ENCODE measurements around the gene CBX1.
"Not testable (repeated sequence)": the region's sequence is repeated elsewhere in the genome, so short reads cannot be mapped to it uniquely, and the experiment has no call there.

CBX1 gene

DNA sequence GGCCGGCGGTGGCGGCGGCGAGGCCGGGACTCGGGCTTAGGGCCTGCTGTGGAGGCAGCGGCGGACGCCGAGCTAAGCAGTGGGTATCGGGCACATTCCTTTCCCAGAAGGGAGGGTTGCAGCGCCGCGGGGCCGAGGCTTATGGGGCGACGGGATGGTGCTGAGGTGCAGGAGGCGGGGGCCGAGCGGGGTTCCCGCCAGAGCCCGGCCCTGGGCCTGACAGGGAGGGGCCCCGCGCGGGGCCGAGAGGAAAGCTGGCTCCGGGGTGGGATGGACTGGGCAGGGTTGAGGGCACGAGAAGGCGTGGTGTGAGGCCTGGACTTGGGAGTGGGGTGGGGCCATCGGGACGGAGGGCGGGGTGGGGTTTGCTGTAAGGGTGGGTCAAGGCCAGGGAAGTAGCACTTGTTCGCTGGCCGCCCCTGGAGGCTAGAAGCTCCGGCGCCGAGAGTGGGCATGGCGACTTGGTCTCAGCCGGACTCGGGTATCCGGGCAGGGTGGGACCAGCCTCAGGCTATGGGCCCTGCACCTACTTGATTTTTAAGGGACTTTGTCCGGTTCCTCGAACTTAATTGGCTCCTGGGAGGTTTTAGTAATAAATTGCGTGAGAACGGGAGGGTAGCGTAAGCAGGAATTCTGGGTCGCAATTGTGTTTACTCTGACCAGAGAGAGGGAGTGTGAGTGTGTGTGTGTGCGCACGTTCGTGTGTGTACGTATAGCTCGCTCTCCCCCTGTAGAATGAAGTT, 52.7 kb downstream of the CBX1 start:
- DNase-seq, result peak in 1 of 2 donors; percentile 55

DNA sequence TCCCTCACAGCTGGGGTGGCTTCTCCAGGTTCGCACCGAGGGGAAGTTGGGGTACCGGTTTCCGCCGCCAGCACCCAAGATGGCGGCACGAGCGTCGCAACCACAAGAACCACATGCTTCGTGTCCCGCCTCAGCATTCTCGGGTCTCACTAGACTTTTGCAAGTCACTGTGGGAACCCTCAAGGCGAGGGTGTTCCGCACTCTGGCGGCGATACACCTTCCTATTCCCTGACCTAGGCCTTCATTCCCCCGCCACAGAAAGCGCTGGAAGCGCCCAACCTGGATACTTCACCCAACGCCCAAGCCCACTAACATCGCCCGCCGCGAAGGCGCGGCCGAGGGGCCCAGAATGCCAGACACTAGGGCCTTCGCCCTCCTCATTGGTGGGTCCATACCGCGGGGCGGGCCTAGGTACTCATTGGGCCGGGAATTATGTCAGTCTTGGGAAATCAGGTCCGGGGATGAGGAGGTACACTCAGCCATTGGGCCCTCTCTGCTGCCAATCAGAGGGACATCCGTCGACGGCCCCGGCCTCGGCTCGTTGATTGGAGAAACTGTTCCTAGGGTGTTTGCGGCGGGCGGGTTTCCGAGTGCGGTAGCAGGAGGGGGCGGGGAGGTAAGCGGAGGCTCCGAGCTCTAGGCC, 53.4 kb downstream of the CBX1 start, which contains the start of gene NFE2L1:
TSS of gene NFE2L1 (plus strand) at position 619 of the 643 bp plus-strand sequence. CDS start 2,760 bp downstream, outside the sequence.
- DNase-seq, result peak; percentile 93 to 94

DNA sequence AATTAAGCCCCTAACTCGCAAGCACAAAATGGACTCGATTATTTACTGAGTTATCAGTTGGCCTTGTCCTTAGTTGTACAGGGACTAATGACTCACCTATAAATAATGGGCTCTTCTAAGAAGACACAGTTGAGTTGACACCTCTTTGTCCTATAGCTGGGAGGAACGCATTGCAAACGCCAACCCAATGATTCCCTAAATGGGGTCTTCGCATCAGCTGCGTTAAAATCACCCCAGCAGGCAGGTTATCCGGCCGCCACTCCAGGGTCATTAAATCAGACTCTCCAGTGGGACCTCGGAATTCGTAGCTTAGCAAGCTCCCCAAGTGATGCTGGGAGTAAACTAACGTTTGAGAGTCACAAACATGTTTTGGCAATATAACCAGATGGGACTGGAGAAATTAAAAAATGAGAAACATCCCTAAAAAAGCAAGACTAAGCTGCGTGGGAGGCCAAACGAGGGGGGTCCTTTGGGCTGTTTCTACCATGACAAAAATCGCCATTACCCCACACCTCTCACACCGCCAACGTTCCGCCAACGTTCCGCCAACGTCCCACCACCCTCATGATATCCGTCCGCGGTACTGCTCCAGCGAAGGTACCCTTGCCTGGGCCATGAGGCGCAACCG, 54.1 kb downstream of the CBX1 start:
- DNase-seq, result no peak

DNA sequence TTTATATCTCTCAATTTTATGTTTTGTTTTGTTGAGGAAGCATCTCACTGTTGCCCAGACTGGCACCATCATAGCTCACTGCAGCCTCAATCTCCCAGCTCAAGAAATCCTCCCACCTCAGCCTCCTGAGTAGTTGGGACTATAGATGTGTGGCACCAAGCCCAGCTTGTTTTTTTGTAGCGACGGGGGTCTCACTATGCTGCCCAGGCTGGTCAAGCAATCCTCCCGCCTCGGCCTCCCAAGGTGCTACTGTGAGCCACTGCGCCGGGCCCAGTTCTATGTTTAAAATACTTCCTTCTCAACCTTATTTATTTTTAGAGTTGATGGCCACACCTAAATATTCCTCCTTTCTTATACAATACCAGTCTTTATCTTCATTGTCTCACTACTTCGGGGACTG, 55.0 kb downstream of the CBX1 start:
- DNase-seq, result no peak

DNA sequence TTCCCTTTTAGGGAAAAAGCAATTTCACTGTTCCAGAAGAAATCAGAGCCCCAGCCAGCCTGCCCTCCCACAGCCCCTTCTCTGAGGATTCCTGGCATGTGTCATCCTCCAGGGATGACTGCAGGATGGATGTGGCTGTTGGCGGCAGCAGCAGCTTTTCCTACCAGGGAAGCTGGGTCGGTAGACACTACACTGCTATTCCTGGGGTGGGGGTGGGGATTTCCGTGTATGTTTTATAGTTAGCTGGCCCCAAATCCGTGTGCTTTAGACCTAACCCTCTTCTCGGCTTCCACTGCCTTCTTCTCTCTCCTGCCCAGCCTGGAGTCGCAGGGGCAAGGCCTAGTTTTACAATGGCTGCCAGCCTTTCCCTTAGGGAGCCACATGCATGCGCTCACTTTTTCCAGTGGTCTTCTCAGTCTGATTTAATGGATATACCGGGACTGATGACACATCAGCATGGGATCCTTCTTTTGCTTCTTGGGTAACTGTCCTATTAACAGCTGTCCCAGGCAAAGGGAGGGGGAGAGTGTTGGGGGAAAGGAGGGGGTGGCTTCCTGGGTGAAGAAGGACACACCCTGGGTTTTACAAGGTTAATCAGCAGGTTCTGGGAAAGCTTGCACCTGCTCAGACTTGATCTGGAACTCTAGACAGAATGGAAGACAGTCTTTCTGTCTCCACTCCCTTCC, 55.8 kb downstream of the CBX1 start:
- DNase-seq, result no peak

DNA sequence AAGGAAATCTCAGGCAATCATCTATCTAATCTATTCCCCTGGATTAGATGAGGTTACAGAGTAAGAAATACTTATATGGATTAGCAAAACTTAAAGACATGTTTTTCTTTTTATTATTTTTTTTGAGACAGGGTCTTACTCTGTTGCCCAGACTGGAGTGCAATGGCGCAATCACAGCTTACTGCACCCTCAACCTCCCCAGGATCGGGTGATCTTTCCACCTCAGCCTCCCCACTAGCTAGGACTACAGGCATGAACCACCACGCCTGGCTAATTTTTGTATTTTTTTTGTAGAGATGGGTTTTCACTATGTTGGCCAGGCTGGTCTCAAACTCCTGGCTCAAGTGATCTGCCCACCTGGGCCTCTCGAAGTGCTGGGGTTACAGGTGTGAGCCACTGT, 56.4 kb downstream of the CBX1 start:
- no peak for DNase-seq

DNA sequence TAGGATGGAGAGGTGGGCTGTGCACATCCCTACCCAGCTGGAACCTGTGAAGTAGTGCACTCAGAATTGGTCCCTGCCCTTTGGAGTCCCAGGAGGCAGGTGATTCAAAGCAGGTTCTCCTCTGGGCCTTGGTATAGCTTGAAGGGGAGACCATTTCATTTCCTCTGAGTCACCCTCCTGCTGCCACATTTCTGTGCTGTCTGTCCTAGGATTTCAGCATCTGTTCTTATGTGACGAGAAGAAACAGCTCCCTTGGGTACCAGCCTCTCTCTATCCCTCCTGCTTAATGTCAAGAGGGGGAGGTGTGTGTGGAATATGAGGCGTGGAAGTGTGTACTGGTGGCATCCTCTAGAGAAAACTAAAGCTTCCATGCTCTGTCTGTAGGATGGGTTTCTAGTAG, 58.1 kb downstream of the CBX1 start:
- DNase-seq, result no peak

DNA sequence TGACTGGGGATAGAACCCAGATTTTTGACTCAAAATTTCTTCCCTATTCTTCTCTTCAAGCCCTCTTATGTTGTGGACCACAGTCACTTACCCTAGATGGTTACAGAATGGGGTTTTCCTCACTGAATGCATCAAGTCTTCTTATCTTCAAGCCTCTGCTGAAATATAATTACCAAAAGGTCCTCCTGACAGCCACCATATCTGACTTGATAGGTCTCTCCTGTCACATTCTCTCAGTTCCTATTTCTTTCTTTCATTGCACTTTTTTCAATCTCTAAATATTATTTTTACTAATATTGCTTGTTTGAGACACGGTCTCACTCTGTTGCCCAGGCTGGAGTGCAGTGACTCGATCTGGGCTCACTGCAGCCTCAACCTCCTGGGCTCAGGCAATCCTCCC, 62.6 kb downstream of the CBX1 start:
- no peak for DNase-seq

DNA sequence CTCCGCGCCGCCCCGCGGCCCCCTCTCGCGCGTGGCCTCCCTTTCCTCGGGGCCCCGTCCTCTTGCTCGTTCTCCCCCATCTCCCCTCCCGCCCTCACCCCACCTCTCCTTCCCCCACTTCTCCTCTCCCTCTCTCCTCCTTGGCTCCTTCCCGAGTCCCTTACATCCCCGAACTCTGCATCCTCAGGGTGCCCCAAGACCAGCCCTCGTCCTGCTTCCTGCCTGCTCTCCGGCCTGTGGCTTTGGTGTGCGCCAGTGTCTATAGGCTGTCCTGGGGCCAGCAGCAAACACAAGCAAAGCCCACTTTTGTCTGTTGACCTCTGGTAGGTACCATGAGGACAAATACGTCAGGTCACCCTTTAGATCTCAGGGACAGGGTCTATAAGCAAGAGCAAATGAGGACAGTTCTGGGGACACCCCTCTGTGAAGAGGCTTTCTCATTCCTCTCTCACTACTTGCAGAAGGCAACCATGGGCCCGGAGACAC, 63.4 kb downstream of the CBX1 start:
- DNase-seq, result no peak

DNA sequence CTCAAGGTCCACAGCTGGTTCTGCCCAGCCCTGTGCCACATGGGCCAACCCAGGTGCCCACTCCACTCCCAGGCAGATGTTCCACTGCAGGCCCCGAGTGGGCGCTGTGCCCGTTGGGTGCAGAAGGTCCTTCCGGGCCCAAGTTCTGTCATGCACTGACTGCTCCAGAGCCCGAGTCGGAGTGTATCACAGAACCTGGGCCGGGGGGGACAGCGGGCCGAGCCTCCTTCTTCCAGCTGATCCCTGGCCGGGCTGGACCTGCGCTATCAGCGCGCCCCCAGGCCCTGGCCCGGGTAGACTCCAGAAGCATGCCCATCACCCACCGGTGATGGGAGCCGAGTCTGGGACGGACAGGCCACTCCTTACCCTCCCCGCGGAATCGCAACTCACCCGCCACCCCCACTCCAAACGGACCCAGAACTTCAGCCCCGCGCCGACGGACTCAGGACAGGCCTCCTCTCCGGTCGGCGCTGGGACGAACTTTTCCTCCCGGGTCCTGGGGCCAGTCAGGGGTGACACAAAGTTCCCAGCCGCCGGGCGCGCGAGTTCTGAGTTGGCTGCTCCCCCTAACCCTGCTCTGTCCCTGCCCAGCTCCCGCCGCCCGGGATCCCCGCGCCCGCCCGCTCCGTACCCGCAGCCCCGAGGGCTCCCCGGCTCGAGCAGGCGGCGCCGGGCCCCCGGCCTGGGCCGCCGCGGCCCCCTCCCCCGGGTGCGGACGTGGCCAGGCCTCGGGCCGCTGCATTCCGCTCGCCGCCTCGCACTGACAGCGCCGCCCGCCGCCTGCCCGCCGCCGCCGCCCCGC, 64.0 kb downstream of the CBX1 start, which contains the start of gene COPZ2:
TSS of gene COPZ2 (minus strand) at position 762 of the 802 bp plus-strand sequence. CDS start at position 742, 20 bp downstream.
- peak; percentile 46 to 56 for DNase-seq

DNA sequence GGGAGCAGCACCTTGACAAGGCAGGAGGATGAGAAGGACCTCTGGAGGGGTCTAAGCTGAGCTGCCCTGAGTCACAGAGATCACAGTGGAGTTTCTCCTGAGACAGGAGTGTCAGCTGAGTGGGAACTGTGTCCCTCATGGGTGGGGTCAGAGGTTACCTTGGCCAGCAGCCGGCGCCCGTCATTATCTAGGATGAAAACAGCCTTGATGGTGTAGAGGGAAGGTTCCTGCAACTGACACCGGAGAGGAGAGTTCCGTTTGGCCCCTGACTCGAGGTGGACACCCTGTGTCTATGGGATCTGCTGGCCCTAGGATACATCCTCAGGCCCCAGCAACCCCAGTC, 64.6 kb downstream of the CBX1 start:
- DNase-seq, result no peak

DNA sequence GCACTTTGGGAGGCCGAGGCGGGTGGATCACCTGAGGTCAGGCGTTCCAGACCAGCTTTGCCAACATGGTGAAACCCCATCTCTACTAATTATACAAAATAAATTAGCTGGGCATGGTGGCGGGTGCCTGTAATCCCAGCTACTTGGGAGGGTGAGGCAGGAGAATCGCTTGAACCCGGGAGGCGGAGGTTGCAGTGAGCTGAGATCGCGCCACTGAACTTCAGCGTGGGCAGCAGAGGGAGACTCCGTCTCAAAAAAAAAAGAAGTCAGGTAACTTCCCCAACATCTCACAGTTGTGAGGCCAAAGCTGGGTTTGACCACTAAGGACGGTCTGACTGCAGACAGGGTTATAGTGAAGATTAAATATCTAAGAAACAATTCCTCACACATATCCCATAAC, 66.5 kb downstream of the CBX1 start:
- not testable (repeated sequence) for DNase-seq

DNA sequence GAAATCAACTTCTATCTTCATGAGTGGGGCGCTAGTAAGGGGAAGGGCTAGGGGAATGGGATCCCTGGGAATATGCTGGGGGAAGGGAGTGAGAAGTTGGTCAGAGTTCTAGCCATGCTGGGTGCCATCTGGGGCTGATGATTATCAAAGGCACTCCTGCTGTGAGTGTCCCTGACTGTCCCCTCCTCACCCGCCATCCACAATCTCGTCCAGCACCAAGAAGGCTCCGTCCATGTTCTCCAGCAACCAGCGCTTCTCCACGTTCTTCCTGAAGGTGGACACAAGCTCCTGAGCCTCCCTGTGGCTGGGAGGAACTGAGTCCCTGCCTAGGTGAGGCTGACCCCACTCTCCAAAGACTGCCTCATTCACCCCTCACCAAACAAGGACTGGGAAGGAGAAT, 69.3 kb downstream of the CBX1 start:
- DNase-seq, result no peak

DNA sequence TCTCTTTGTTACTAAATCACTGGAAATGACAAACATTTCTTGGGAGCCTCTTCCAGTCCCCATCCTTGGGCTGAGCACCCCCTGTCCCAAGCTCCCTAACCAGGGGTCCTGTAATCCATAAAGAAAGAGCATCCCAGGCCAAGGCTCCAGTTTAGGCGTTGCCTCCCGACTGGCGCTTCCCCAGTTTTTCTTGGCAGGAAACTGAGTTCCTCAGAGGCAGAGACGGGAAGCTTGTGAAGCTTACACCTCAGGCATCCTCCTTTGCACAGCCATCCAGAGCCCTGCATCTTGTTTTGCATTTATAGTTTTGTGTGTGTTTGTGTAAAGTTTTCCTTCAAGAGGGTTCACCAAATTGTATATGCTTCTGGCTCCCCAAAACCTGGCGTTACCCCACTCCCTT, 70.7 kb downstream of the CBX1 start:
- DNase-seq, result no peak

DNA sequence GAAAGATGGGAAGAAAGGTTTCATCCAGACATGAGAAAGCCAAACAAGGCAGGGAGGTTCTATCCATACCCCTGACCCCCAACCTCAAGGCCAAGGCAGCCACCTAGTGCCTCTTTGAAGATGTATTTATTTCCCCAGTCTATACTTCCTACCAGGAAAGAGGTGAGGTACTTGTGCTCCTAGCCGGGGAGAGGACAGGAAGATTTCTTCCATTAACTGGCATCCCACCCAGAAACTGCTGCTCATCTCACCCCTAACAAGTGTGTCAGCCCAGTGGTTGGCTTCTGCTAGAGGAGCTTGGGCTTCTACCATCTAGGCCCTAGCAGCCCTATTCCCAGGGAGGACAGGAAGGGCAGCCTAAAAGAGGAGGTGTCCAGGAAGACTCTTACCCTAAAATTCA, 72.5 kb downstream of the CBX1 start:
- no peak for DNase-seq

DNA sequence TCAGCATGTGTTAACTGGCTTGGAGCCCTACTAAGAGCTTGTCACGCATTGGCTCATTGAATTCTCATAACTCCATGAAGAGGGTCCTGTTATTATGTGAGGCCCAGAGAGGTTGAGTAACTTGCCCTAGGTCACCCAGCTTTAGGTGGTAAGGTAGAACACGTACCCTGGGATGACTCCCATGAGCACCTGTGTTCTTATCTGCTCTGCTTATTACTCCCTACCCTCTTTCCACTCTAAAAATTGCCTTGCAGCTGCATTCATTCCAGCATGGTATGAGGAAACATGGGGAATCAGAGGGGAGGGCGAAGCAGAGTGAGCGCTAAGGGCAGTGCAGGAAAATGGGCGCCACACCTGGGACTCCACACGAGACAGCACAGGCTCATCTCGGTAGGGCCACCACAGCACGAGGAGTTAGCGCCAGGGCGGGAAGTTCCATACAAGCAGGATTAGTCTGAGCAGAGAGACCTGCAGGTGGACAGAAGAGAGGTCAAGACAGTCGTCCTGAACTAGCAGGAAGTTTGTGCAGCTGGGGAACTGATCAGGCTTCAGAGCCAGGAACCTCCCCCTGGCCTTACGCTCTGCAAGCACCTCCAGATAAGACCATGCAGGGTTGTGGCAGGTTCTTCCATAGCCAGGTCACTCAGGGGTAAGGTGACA, 73.8 kb downstream of the CBX1 start:
- no peak for DNase-seq

DNA sequence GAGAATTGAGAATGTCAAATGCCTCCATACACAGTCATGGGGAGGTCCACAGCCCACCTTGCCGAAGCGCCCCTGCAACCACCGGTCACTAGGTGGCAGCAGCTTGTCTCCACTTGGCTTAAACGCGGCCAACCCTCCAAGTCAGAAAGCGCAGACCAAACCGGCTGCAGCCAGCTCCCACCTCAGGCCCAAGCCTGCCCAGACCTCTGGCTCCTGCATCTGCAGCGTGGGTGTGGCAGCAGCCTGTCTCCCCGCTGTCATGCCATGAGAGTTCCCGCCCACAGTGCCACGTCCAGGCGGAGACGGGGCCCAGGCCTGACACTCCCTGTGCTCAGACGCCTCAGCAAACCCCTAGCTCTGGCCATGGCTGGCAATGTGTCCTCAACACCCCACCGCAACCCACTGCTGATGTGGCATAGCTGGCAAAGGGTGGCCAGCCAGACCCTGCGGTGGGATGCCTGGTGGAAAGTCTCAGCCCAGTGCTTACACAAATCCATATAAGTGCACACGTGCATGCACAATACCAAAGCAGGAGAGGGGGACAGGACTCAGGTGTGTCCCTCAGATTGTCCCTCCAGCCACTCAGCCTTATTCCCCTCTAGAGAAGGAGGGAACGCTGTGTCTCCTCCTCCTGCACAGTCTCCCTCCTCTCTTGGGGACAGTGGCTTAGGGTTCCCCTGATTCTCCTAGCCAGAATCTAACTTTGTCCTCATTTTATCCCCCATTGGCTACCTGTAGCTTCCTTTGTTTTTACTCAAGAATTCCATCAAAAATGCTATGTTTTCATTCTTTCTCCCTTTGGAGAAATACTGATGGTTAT, 74.6 kb downstream of the CBX1 start:
- peak; percentile 66 to 71 for DNase-seq

DNA sequence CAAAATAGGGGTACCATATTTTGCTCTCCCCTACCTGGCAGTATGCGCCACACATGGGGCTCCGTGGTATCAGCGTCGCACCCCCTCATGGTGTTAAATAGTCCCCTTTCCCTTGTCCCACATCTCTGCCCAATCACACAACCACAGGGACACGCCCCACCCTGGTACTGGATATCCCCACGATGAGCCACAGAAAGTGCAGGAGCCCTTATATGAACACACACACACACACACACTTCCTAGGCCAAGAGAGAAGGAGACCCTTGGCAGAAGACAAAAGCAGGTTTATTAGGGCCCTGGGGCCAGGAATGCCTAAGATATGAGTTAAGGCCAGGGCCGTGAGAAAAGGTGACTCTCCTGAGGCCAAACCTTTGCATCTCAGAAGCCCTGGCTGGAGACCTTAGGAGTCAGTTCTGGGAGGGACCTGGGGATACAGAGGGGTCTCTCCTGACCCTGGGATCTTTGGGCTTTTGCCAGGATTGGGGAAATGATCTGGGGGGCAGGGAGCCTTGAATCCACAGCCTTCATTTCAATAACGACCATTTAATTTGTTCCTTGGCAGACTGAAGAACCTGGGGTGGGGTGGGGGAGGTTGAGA, 75.3 kb downstream of the CBX1 start:
- DNase-seq, result no peak

DNA sequence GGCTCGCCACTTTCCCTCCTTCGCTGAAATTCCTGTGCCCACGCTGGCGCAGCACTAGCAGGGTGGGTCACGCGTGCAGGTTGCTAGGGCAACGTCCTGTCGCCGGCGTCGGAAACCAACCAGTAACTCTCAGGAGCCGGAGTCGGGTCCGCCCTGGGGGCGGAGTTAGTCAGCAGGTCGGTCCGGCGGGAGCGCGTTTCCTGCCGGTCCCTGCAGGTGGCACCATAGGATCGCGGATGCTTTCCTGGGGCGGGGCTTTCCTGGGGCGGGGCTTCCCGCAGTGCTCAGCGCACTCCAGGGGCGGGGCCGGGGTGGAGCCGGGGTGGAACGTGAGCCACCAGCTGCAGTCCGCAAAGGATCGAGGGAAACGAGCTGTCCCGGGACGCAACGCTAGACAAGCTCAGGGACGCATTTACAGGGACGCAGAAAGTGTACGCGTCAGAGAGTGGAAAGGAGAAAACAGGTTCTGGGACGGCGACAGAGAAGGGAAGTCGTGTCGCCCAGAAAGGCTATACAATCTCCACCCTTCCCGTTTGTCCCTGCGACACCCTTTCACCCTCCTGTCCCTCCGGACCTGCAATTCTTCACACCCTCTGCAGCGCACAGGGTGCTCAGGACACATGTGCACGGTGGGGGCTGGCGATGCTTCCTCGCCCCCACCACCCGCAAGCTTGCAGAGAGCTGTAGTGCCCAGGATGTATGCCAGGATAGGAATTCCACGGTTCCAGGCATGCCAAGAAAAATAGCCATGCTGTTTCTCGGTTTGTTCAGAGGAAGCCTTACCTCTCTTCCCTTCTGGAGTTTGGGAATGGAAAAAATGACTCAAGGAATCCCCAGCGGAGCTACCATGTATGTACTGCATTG, 76.0 kb downstream of the CBX1 start:
- peak; percentile 99 to 100 for DNase-seq
